ACC112 (cell line): ENCODE results near the gene GPATCH2L.

Experiments used
- H2AFZ ChIP-seq: fragments of 200-600 bp; sonication (generic); one replicate; pipeline ENCODE4 v1.6.0; 2017; ENCODE audit warnings: antibody characterized with exemption, low read length; ENCODE audit not compliant: unreplicated experiment
- H3K27ac ChIP-seq: fragments of 200-600 bp; sonication (generic); 2 replicates; pipeline ENCODE4 v1.5.1; 2014; ENCODE audit warnings: low read depth, mild to moderate bottlenecking, antibody characterized with exemption, low read length, moderate library complexity
- H3K27me3 ChIP-seq: fragments of 200-600 bp; sonication (generic); 2 replicates; pipeline ENCODE4 v1.6.1; 2014; ENCODE audit warnings: mild to moderate bottlenecking, antibody characterized with exemption, low read length, moderate library complexity, mixed read lengths; ENCODE audit not compliant: insufficient read depth
- H3K36me3 ChIP-seq: fragments of 200-600 bp; sonication (generic); 2 replicates; pipeline ENCODE4 v1.6.1; 2016; ENCODE audit warnings: mild to moderate bottlenecking, antibody characterized with exemption, low read length, moderate library complexity, mixed read lengths; ENCODE audit not compliant: insufficient read depth
- H3K4me1 ChIP-seq: fragments of 200-600 bp; sonication (generic); one replicate; pipeline ENCODE4 v1.6.1; 2016; ENCODE audit warnings: low read length, mixed read lengths; ENCODE audit not compliant: insufficient read depth, unreplicated experiment, control insufficient read depth
- H3K4me3 ChIP-seq: fragments of 200-600 bp; sonication (generic); 2 replicates; pipeline ENCODE4 v1.5.1; 2014; ENCODE audit warnings: mild to moderate bottlenecking, low read depth, low read length
- H3K79me2 ChIP-seq: fragments of 200-600 bp; sonication (generic); one replicate; pipeline ENCODE4 v1.6.0; 2016; ENCODE audit warnings: low read length; ENCODE audit not compliant: control insufficient read depth, unreplicated experiment, insufficient read depth

Gene GPATCH2L

DNA sequence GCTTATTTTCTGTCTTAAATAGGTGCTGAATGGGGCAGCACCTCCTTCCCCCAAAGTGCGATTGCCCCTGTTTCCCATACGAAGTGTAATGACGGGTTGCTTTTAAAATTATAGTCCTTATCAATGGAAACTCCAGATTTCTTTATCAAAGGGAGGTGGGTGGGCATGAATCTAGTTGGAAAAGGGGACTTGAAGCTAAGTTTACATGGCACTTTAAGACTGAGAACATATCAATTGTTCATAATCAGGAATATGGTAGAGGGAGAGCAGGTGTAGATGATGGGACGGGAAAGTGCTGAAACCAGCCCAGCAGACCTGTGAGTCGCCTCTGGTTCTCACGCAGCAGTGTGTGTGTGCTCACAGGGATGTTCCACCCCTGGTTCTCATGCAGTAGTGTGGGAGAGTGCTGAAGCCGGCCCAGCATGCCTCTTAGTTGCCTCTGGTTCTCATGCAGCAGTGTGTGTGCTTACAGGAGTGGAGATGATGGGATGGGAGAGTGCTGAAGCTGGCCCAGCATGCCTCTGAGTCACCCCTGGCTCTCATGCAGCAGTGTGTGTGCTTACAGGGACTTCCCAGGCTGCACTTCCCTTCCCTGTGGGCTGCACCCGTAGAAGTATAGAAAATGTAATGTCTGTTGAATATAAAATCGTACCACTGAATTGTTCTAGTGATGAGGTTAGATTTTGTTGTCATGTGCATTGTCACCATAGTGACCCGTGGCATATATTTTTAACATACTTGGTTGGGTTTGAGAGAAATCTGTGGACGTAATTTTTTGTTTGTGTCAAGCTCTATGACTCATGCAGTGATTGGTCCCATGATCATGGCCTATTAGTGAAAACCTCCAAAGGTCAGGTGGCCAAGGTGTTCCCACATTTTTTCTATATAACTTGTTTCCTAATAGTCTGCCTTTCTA is 51.6 kb downstream of the GPATCH2L start:
- Histone ChIP-seq H3K27me3 (no peaks in the 10 kb centered on the region), H3K4me1 (peaks cover 30% of the 10 kb centered on the region), H3K79me2 (peaks cover 3% of the 10 kb centered on the region), H3K36me3 (peaks cover 19% of the 10 kb centered on the region), H2AFZ (no peak overlapping the region), H3K4me3 (no peak overlapping the region), H3K27ac (peak overlapping the region; percentile 94)

DNA sequence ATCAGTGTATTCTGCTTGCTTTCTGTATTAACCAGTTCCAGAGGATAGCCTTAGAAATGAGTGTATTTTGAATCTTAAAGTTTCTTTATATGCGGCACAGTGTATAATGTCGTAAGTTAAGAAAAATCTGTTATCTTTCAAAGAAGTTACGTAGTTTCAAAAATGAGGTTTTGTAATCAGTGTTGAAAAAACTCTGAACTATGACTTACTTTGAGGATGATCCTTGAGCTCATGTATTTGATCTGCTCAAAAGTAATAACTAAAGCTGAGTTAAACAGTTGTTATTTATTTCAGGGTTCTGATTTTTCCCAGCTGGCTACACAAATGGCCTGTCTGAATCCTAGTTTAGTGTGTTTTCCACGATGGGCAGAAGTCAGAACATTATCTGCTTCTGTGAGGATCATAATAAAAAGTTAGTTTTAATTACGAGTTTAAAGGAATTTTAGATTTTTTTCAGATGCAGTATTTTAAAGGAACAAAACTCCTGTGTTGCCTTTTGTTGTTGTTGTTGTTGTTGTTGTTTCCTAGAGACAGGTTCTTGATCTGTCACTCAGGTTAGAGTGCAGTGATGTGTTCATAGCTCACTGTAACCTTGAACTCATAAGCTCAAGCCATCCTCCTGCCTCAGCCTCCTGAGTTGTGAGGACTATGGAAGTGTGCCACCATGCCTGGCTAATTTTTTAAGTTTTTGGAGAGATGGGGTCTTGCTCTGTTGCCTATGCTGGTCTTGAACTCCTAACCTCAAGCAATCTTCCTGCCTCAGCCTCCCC is 52.9 kb downstream of the GPATCH2L start:
- no peaks in the 10 kb centered on the region for H3K27me3 ChIP-seq
- no peak overlapping the region for H3K4me3 ChIP-seq
- peaks cover 16% of the 10 kb centered on the region for H3K36me3 ChIP-seq
- H3K4me1 ChIP-seq, result peaks cover 30% of the 10 kb centered on the region
- H2AFZ ChIP-seq, result no peak overlapping the region
- peaks cover 3% of the 10 kb centered on the region for H3K79me2 ChIP-seq
- peak overlapping the region; percentile 94 for H3K27ac ChIP-seq

- Histone ChIP-seq H3K4me3 (no peak overlapping the region), H3K27ac (no peak overlapping the region), H3K79me2 (peaks cover 3% of the 10 kb centered on the region), H3K27me3 (no peaks in the 10 kb centered on the region), H3K4me1 (peaks cover 27% of the 10 kb centered on the region), H2AFZ (no peak overlapping the region), H3K36me3 (peaks cover 12% of the 10 kb centered on the region)
These were observed 54.0 kb downstream of the GPATCH2L start for GRCh38 chr14:76205708-76206107.

DNA sequence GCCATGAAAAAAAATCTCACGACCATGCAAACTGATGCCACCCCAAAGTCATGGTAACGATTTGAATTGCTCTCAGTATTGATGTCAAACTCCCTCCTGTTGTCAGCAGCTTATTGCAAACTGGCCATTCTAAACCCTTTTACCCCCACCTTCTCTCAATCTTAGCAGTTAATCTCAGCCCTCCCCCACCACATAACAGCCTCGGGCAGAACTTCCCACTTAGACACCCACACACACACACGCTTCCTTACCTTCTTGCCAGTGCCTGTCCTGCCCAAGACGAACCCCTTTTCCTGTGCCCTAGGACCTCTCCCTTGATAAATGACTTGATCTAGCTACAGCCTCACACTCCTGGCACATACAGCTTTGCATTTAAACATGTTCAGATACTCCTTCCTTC is 56.6 kb downstream of the GPATCH2L start:
- peaks cover 3% of the 10 kb centered on the region for H3K79me2 ChIP-seq
- no peaks in the 10 kb centered on the region; the same call in 1 of the 2 replicates for H3K36me3 ChIP-seq
- peaks cover 11% of the 10 kb centered on the region for H3K4me1 ChIP-seq
- no peak overlapping the region for H3K4me3 ChIP-seq
- no peak overlapping the region for H2AFZ ChIP-seq
- H3K27ac ChIP-seq, result no peak overlapping the region
- no peaks in the 10 kb centered on the region for H3K27me3 ChIP-seq

- no peaks in the 10 kb centered on the region for H3K79me2 ChIP-seq
- no peaks in the 10 kb centered on the region for H3K4me1 ChIP-seq
- no peaks in the 10 kb centered on the region for H3K27me3 ChIP-seq
- no peak overlapping the region for H2AFZ ChIP-seq
- no peak overlapping the region for H3K27ac ChIP-seq
- H3K4me3 ChIP-seq, result no peak overlapping the region
- H3K36me3 ChIP-seq, result no peaks in the 10 kb centered on the region
These were observed 60.5 kb downstream of the GPATCH2L start for GRCh38 chr14:76212242-76212641.

GRCh38 chr14:76217179-76217578 is 65.5 kb downstream of the GPATCH2L start:
- H3K79me2 ChIP-seq, result no peaks in the 10 kb centered on the region
- H3K4me3 ChIP-seq, result no peak overlapping the region
- H3K4me1 ChIP-seq, result no peaks in the 10 kb centered on the region
- H3K27ac ChIP-seq, result no peak overlapping the region
- no peak overlapping the region for H2AFZ ChIP-seq
- H3K27me3 ChIP-seq, result no peaks in the 10 kb centered on the region
- H3K36me3 ChIP-seq, result no peaks in the 10 kb centered on the region

DNA sequence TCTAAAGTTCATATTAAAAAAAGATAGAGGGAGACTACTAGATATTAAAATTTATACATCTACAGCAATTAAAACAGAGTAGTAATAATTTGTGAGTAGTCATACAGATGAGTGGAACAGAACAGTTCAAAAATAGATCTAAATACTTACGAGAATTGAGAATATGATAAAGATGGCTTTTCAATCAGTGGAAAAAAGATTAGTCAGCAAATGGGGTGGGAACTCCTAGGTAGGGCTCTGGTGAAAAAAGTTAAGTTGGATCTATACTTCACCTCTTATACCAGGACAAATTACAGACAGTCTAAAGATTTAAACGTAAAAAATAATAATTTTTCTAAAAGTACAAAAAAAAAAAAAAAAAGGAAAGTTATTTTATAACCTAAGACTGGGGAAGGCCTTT is 66.9 kb downstream of the GPATCH2L start:
- Histone ChIP-seq H3K79me2 (no peaks in the 10 kb centered on the region), H2AFZ (no peak overlapping the region), H3K27me3 (no peaks in the 10 kb centered on the region), H3K36me3 (no peaks in the 10 kb centered on the region), H3K4me3 (no peak overlapping the region), H3K4me1 (no peaks in the 10 kb centered on the region), H3K27ac (no peak overlapping the region)

DNA sequence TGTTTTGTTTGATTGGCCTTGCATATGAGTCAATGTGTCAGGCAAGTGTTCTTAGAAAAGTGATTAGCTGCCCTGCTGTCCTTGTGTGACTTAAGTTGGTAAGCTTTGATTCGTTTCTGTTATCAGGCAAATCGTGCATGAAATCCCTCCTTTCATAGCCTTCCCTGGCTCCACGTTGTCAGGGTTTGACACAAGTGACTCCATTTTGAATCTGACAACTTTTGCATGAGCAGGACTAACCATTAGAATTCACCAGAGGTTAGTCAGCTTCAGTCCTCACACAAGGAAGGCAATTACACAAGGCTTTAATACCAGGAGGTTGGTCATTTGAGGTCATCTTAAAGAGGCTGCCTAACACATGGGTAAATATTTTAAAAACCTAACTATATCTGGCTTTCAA is 68.2 kb downstream of the GPATCH2L start:
- Histone ChIP-seq H3K27me3 (peaks cover 5% of the 10 kb centered on the region; the same call in 1 of the 2 replicates), H3K36me3 (no peaks in the 10 kb centered on the region), H3K27ac (no peak overlapping the region), H3K4me1 (no peaks in the 10 kb centered on the region), H2AFZ (no peak overlapping the region), H3K4me3 (no peak overlapping the region), H3K79me2 (no peaks in the 10 kb centered on the region)

DNA sequence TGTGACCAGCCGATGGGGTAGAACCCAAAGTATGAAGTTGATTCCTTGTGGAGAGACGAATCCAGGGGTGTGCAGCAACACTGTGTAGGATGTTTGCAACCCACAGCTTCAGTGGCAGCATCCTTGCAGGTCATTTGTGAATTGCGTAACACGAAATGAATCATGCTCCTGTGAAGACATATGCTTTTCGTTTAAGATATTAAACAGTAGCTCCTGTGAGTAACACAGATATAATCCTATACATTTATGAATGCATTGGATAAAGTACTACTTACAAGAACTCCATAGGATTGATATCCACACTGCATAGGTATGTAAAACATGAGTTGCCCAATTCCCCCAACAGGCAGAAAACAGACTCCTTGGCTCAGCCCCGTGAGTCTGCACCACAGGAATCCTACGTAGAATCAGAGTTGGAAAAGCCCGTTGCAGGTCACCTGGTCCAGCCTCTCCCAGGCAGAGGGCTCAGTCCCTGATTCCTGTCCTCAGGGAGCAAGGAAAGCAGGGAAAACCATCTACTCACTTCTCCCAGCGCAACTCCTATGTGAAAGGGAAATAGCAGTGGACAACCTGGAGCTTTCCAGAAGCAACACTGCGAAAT is 75.8 kb downstream of the GPATCH2L start:
- Histone ChIP-seq H3K27ac (no peak overlapping the region), H3K79me2 (no peaks in the 10 kb centered on the region), H3K36me3 (no peaks in the 10 kb centered on the region), H3K4me1 (peaks cover 4% of the 10 kb centered on the region), H3K4me3 (no peak overlapping the region), H2AFZ (no peak overlapping the region), H3K27me3 (peaks cover 46% of the 10 kb centered on the region; the same call in 1 of the 2 replicates)

- Histone ChIP-seq H3K27me3 (peaks cover 50% of the 10 kb centered on the region; the same call in 1 of the 2 replicates), H3K4me3 (no peak overlapping the region), H3K36me3 (no peaks in the 10 kb centered on the region), H2AFZ (no peak overlapping the region), H3K4me1 (peaks cover 4% of the 10 kb centered on the region), H3K27ac (no peak overlapping the region), H3K79me2 (no peaks in the 10 kb centered on the region)
These were observed 76.4 kb downstream of the GPATCH2L start for GRCh38 chr14:76228138-76228537.
